SU-DHL-6 (cell line): ENCODE data around the gene NTM.

Source experiments
- CTCF ChIP-seq: fragments of 200-600 bp; sonication (generic); IDR thresholded peaks from one replicate; pipeline ENCODE4 v1.5.1; 2017; ENCODE audit warnings: antibody characterized with exemption, mild to moderate bottlenecking, low read length, moderate library complexity; ENCODE audit not compliant: insufficient read depth, poor library complexity, severe bottlenecking
- EZH2phosphoT487 ChIP-seq: fragments of 200-600 bp; sonication (generic), shearing (Covaris generic); conservative IDR thresholded peaks from 2 replicates; pipeline ENCODE4 v1.6.1; 2018; ENCODE audit warnings: mild to moderate bottlenecking, antibody characterized with exemption, low read length, moderate library complexity, mixed read lengths

DNA sequence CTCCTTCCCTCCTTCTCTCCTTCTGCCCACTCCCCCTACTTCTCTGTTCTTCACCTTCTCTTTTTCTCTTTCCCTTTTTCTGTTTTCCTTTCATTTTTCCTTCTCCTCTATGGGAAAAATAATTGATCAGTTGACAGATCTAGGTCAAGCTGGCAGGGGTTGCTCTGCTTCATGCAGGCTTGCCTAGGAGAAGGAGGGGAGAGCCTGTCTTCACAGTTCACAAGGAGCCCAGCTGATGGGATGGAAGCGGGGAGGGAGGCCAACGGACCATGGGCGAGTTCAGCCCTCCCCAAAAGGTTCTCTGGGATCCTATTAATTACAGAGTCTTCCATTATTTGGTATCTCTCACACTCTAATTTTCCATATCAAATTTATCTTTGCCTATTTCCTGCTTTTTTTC, 5.5 kb downstream of the NTM start:
- TF ChIP-seq CTCF: no peak
- TF ChIP-seq EZH2phosphoT487: no peak
